ENCODE results near the gene AIFM1.

Gene AIFM1

GRCh38 chrX:130155564-130155963, 10.1 kb downstream of the AIFM1 start:
- Mint-ChIP-seq H3K9me3 (peaks cover 24% of the 10 kb centered on the region), H3K4me3 (no peak overlapping the region), H3K4me1 (no peaks in the 10 kb centered on the region), H3K36me3 (ENCODE audit: low read depth) (no peaks in the 10 kb centered on the region), H3K27me3 (ENCODE audit: low read depth, poor library complexity) (no peaks in the 10 kb centered on the region), H3K27ac (no peak overlapping the region)
- TF ChIP-seq CTCF (IDR thresholded peaks at IDR 0.05), result no peak
- DNase-seq, result no peak

DNA sequence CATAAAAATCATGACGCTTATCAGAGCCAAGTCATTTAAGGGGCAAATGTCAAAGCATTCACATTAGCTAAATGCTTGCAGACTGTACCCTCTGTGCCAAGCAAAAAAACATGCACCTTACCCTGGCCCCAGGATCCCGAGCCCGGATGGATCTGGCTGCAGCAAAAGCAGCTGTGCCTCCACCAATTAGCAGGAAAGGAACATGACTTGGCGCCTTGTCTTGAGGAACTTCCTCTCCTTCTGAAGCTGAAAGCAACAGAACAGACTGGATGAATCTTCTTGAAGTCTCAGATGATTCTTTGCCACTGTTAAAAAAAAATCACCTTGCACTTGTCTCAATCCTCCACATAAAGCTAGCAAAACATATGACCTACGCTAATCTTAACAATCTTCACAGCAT, 18.0 kb downstream of the AIFM1 start:
- Mint-ChIP-seq H3K27me3 (ENCODE audit: low read depth, poor library complexity) (peaks cover 3% of the 10 kb centered on the region), H3K9me3 (peaks cover 42% of the 10 kb centered on the region), H3K4me1 (no peaks in the 10 kb centered on the region), H3K36me3 (ENCODE audit: low read depth) (peaks cover 53% of the 10 kb centered on the region), H3K27ac (no peak overlapping the region), H3K4me3 (no peak overlapping the region)
- TF ChIP-seq CTCF (IDR thresholded peaks at IDR 0.05), result no peak
- no peak for DNase-seq

- no peak overlapping the region for H3K27ac Mint-ChIP-seq
- no peak for DNase-seq
- H3K4me3 Mint-ChIP-seq, result no peak overlapping the region
- peaks cover 3% of the 10 kb centered on the region for H3K27me3 Mint-ChIP-seq (ENCODE audit: low read depth, poor library complexity)
- peaks cover 38% of the 10 kb centered on the region for H3K9me3 Mint-ChIP-seq
- H3K36me3 Mint-ChIP-seq (ENCODE audit: low read depth), result peaks cover 64% of the 10 kb centered on the region
- no peak for TF ChIP-seq CTCF (IDR thresholded peaks at IDR 0.05)
- H3K4me1 Mint-ChIP-seq, result peaks cover 2% of the 10 kb centered on the region
Measured at GRCh38 chrX:130145123-130145522, 20.5 kb downstream of the AIFM1 start.

DNA sequence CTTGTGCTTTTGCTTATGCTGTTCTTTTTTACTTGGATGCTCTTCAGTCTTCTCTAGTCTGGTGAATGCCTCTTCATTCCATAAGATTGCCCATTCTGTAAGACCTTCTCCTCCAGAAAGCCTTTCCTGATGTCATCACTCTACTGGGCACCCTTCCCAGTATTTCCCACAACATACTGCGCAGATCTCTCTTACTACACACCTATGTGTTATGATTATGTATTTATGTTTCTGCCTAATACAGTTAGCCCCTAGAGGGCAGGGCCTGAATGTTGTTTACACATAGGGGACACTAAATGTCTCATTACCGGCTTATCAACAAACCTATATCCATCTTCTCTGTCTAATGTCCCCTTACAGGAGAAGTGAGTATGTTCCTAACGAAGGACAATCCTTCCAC, 21.1 kb downstream of the AIFM1 start:
- Mint-ChIP-seq H3K27me3 (ENCODE audit: low read depth, poor library complexity) (peaks cover 3% of the 10 kb centered on the region), H3K36me3 (ENCODE audit: low read depth) (peaks cover 64% of the 10 kb centered on the region), H3K4me3 (no peak overlapping the region), H3K9me3 (peaks cover 37% of the 10 kb centered on the region), H3K4me1 (peaks cover 6% of the 10 kb centered on the region), H3K27ac (no peak overlapping the region)
- no peak for DNase-seq
- TF ChIP-seq CTCF (IDR thresholded peaks at IDR 0.05), result no peak

GRCh38 chrX:130139474-130140201, 26.0 kb downstream of the AIFM1 start:
- no peak for DNase-seq
- peaks cover 2% of the 10 kb centered on the region for H3K27me3 Mint-ChIP-seq (ENCODE audit: low read depth, poor library complexity)
- peaks cover 51% of the 10 kb centered on the region for H3K36me3 Mint-ChIP-seq (ENCODE audit: low read depth)

More at GRCh38 chrX:130139474-130140201, 26.0 kb downstream of the AIFM1 start:
- Mint-ChIP-seq H3K27ac (peak overlapping the region; percentile 36), H3K4me3 (no peak overlapping the region), H3K9me3 (peaks cover 47% of the 10 kb centered on the region), H3K4me1 (peaks cover 6% of the 10 kb centered on the region)
- no peak for TF ChIP-seq CTCF (IDR thresholded peaks at IDR 0.05)
